HFFc6 (cell line): ENCODE measurements around the gene STK25. TPM values are rescaled to one million over a fixed set of nuclear protein-coding genes. Genes with fewer than 3 reads are reported as not detected.

ENCODE experiments used
- DNase-seq: peaks from one replicate; pipeline ENCODE4 v3.0.0-alpha.2; 2018
- H3K27ac Mint-ChIP-seq: 2 replicates; pipeline ENCODE4 v1.8.0; 2020; ENCODE audit warnings: mild to moderate bottlenecking, mixed read lengths
- H3K27me3 Mint-ChIP-seq: 2 replicates; pipeline ENCODE4 v1.8.0; 2021; ENCODE audit warnings: mild to moderate bottlenecking, moderate library complexity, mixed read lengths; ENCODE audit not compliant: insufficient read depth
- H3K36me3 Mint-ChIP-seq: 2 replicates; pipeline ENCODE4 v1.8.0; 2021; ENCODE audit warnings: low read depth, mixed read lengths
- H3K4me1 Mint-ChIP-seq: 2 replicates; pipeline ENCODE4 v1.8.0; 2020; ENCODE audit warnings: low read depth, mixed read lengths
- H3K4me3 Mint-ChIP-seq: 2 replicates; pipeline ENCODE4 v1.8.0; 2020; ENCODE audit warnings: mild to moderate bottlenecking, moderate library complexity, mixed read lengths
- H3K9me3 Mint-ChIP-seq: 2 replicates; pipeline ENCODE4 v1.8.0; 2020; ENCODE audit warnings: mild to moderate bottlenecking, mixed read lengths
- total RNA-seq, 6 experiments: library from RNA; stranded (reverse); fragmentation: NEBNext Ultra II Directional; extraction: Animal tissue kit (Norgen Biotek cat#: 25700); gene quantifications; 2 replicates in 1 of 6; 3 replicates in 5 of 6; pipeline ENCODE4 v1.2.3, GENCODE V29; 2021
- TF ChIP-seq, protein P1 (sequence below): fragments of 200-600 bp; sonication (generic); IDR thresholded peaks from 2 replicates; pipeline ENCODE4 v1.5.0; 2021; ENCODE audit warnings: antibody characterized with exemption, mild to moderate bottlenecking

The STK25 gene
- total RNA-seq, 6 experiments from 2014 or later: 129 to 159 (median 150) TPM

DNA sequence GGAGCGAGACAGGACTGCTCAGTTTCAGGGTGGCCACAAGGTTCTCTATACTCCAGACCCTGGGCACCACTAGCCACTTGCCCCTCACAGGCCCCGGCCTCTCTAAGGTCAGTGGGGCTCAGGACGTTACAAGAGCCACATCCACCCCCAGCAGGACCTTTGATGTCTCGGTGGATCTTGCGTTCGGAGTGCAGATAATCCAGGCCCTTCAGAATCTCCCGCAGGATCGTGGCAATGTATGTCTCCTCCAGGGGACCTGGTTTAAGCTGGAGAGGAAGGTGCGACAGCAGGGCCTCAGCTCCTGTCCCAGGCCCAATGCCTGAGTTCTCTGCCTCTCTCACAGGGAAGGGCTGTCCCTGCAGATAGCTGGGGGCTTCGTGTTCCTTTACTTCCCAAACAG lies 8.4 kb downstream of the STK25 start:
- no peaks in the 10 kb centered on the region for H3K9me3 Mint-ChIP-seq
- peaks cover 8% of the 10 kb centered on the region; the same call in 1 of the 2 replicates for H3K36me3 Mint-ChIP-seq

DNA sequence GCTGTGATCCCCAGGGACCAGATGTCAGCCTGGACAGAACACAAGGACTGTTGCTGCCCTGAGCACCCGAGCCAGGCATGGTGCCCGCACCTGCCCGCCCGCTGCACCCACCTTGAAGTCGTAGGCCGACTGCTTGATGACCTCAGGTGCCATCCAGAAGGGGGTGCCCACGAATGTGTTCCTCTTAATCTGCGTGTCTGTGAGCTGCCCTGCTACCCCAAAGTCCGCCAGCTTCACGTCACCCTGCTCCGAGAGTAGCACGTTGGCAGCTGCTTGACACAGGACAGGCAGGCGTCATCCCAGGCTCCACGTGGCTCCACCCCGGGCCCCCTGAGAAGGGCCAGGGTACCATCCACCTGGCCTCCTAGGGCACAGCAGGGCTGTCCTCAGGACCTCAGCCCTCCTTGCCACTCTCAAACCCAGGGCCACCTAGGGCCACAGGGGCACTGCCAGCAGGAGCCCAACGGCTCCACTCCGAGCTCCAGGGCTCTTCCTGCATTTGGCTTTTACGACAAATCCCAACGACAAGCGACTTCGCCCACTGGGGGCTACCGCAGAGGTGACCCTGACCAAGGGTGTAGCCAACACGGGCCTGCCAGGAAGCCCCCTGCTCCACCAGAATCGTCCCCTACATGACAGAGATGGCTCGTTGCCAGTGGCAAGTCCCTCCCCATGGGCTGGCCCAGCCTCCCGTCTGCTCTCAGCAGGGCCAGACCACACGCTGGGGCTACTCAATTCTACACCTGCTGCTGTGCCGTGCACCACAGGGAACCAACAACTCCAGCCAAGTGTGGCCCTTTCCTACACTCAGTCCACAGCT lies 9.0 kb downstream of the STK25 start:
- Mint-ChIP-seq H3K4me3 (no peak overlapping the region), H3K36me3 (peaks cover 9% of the 10 kb centered on the region; the same call in 1 of the 2 replicates), H3K4me1 (no peaks in the 10 kb centered on the region), H3K9me3 (no peaks in the 10 kb centered on the region), H3K27ac (no peak overlapping the region), H3K27me3 (no peaks in the 10 kb centered on the region; the same call in none of the 2 replicates)
- DNase-seq: no peak
- TF ChIP-seq, protein P1, sequence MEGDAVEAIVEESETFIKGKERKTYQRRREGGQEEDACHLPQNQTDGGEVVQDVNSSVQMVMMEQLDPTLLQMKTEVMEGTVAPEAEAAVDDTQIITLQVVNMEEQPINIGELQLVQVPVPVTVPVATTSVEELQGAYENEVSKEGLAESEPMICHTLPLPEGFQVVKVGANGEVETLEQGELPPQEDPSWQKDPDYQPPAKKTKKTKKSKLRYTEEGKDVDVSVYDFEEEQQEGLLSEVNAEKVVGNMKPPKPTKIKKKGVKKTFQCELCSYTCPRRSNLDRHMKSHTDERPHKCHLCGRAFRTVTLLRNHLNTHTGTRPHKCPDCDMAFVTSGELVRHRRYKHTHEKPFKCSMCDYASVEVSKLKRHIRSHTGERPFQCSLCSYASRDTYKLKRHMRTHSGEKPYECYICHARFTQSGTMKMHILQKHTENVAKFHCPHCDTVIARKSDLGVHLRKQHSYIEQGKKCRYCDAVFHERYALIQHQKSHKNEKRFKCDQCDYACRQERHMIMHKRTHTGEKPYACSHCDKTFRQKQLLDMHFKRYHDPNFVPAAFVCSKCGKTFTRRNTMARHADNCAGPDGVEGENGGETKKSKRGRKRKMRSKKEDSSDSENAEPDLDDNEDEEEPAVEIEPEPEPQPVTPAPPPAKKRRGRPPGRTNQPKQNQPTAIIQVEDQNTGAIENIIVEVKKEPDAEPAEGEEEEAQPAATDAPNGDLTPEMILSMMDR: no peak

More for the DNA sequence above, 8.4 kb downstream of the STK25 start:
- no peak overlapping the region for H3K27ac Mint-ChIP-seq
- TF ChIP-seq, protein P1: no peak
- H3K27me3 Mint-ChIP-seq: no peaks in the 10 kb centered on the region; the same call in none of the 2 replicates
- DNase-seq: no peak
- no peaks in the 10 kb centered on the region for H3K4me1 Mint-ChIP-seq
- H3K4me3 Mint-ChIP-seq: no peak overlapping the region

DNA sequence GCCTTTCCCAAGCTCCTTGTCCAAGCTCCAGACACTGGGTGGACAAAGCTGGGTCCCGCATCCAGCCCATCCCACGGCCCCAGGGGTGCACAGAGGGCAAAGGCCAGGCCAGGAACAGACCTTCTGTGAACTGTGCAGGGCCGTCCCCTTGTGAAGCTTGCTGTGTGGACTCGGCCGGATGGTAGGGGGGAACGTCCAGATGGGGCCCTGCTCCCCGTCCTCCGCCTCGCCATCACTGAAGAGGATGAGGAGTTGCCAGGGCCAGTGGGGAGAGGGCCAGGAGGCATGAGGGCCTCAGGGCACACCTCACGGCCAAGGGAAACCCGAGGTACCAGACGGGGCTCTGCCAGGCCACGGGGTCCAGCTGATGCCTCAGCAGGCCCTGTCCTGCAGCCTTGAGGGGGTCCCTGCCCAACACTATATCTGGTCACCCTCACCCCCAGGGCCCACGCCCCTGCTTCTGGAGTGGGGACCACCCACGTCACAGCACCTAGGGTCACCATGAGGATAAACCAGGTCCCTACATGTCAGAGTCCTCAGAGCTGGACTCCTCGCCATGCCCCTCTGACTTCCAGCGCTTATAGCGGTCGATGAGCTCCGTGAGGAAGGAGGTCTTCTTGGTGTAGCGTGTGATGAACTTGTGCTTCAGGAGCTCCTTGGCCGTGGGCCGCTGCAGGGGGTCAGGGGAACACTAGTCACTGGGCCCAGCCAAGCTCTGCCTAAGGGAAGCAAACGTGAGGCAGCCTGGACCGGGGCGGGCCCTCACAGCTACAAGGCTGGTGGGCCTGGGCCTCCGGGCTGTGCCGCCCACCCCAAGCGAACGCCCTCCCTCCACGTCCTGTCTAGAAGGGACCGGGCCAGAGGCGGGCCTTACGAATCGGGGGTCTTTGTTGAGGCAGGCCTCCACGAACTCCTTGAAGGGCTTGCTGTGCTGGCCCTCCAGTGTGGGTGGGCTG lies 10.0 kb downstream of the STK25 start:
- H3K36me3 Mint-ChIP-seq: peaks cover 11% of the 10 kb centered on the region; the same call in 1 of the 2 replicates
- TF ChIP-seq, protein P1: no peak
- H3K4me3 Mint-ChIP-seq: no peak overlapping the region
- H3K4me1 Mint-ChIP-seq: no peaks in the 10 kb centered on the region
- H3K9me3 Mint-ChIP-seq: no peaks in the 10 kb centered on the region
- DNase-seq: no peak
- no peak overlapping the region for H3K27ac Mint-ChIP-seq
- H3K27me3 Mint-ChIP-seq: no peaks in the 10 kb centered on the region; the same call in none of the 2 replicates

DNA sequence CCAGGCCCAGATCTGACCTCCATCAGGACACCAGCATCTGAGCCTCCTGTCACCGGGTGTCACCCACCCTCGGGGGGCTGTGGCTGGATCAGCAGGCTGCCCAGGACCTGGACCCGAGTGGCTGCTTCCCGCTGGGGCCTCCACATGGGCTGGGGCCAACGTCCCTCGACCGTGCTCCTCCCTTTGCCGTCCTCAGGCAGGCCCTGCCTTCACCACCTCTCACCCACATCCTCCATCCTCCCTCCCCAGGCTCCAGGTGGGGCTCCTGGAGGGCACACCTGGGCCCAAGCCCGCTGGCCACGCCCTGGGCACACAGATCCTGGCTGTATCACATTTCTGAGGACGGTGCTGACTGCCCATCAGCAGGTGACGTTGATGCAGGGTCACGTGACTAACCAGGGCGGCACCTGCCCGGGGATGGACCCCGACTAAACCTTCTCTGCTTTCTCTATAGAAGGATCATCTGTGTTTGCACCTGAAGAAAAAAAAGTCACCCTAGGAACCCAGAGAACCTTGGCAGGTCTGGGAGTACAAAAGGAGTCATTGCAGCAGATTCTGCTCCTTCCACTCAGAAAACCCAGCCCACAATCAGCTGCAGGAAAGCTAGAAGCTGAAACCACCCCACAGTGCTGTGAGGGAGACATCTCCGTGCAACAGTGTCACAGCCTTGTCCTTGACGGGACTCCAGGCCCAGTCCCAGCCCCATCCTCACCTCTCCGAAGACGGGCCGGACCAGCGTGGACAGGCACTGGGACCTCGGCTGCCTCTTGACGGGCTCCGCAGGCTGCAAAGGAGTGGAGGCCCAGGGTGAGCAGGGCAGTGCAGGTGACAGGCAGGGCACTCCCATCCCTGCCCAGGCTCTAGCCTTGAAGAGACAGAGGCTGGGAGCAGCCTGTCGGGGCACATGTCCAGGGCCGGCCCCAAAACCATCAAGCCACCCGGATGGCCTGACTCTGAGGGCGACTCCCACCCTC lies 11.2 kb downstream of the STK25 start:
- no peak for DNase-seq
- Mint-ChIP-seq H3K27me3 (no peaks in the 10 kb centered on the region; the same call in none of the 2 replicates), H3K27ac (no peak overlapping the region), H3K9me3 (no peaks in the 10 kb centered on the region), H3K4me3 (no peak overlapping the region), H3K36me3 (peaks cover 13% of the 10 kb centered on the region; the same call in 1 of the 2 replicates), H3K4me1 (no peaks in the 10 kb centered on the region)
- TF ChIP-seq, protein P1: no peak
